ENCODE data around the gene B4GALNT3.

B4GALNT3 gene

DNA sequence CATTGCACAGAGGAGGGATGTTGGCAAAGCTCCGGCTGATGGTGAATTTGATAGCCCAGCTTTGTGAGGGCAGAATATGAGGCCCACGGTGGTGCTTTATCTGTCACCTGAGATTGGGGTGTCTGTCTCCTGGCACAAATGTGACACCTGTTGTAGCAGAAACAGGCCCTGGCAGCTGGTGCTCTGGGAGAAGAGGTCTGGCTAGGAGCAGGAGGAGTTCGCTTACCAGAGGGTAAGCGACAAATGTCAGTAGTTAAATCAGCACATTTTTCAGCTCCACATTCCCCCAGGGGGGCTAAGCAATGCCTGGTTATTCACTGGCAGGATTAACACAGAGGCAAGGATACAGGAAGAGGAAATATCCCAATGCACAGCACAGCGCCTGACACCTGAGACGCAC is 71.1 kb downstream of the B4GALNT3 start:
- H3K4me3 ChIP-seq (ENCODE audit: low read length), result no peak overlapping the region
- TF ChIP-seq, protein P1, sequence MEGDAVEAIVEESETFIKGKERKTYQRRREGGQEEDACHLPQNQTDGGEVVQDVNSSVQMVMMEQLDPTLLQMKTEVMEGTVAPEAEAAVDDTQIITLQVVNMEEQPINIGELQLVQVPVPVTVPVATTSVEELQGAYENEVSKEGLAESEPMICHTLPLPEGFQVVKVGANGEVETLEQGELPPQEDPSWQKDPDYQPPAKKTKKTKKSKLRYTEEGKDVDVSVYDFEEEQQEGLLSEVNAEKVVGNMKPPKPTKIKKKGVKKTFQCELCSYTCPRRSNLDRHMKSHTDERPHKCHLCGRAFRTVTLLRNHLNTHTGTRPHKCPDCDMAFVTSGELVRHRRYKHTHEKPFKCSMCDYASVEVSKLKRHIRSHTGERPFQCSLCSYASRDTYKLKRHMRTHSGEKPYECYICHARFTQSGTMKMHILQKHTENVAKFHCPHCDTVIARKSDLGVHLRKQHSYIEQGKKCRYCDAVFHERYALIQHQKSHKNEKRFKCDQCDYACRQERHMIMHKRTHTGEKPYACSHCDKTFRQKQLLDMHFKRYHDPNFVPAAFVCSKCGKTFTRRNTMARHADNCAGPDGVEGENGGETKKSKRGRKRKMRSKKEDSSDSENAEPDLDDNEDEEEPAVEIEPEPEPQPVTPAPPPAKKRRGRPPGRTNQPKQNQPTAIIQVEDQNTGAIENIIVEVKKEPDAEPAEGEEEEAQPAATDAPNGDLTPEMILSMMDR (conservative IDR thresholded peaks at IDR 0.05; ENCODE audit: low read depth, low read length), result no peak
- no peak for DNase-seq (ENCODE audit: low read depth)

DNA sequence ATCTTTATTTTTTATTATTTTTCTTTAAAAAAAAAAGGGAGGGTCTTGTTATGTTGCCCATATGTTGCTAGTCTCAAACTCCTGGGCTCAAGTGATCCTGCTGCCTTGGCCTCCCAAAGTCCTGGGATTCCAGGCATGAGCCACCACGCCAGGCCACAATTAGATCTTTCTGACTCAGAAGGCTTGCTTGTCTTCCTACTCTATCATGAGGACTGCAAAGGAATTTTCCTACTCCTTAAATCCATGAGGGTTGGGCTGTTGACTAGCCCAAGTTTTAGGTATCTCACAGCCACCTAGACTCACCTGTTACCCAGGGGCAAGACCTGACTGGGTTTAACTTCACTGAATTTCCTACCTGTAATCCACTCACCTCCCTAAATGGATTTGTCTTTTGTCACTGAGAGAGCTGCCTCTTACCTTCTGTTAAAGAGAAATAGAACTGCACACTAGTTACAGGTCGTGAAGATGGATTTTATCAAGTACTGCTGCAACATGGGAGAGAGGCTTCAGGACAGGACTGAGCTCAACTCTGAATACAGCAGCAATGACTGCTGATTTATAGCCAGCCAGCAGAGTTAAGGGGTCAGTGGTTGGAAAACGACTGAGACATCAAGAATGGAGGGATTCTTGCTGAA is 72.3 kb downstream of the B4GALNT3 start:
- TF ChIP-seq, protein P1 (conservative IDR thresholded peaks at IDR 0.05; ENCODE audit: low read depth, low read length), result no peak
- DNase-seq (ENCODE audit: low read depth), result no peak
- no peak overlapping the region for H3K4me3 ChIP-seq (ENCODE audit: low read length)

DNA sequence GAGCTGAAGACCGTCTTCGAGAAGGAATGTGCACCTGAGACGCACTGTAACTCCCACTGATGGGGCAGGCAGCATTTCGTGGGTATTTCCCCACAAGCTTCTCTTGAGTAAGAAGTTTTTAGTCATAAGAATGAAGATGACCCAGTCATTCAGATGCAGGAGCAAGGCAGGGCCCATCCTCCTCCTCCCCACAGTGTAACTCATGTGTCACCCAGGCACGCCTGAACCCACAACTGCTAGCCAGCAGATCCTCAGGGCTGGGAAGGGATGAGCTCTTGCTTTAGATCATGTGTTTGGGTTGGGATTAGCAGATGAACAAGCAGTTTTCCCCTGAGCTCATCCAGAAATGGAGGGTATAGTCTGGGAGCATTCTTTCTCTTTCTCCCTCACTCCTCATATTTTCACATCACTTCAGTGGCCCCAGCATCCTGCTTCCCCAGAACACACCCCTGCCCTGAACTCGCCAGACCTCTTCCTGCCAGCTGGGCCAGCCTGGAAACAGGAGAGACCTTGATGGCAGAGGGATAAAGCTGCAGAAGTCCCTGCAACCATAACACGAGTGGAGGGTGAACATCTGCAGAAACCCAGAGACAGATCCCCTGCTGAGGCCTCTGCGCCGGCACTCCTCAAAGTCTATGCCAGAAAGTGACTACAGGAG is 73.3 kb downstream of the B4GALNT3 start:
- H3K4me3 ChIP-seq (ENCODE audit: low read length), result no peak overlapping the region
- DNase-seq (ENCODE audit: low read depth), result no peak
- TF ChIP-seq, protein P1 (conservative IDR thresholded peaks at IDR 0.05; ENCODE audit: low read depth, low read length), result no peak

DNA sequence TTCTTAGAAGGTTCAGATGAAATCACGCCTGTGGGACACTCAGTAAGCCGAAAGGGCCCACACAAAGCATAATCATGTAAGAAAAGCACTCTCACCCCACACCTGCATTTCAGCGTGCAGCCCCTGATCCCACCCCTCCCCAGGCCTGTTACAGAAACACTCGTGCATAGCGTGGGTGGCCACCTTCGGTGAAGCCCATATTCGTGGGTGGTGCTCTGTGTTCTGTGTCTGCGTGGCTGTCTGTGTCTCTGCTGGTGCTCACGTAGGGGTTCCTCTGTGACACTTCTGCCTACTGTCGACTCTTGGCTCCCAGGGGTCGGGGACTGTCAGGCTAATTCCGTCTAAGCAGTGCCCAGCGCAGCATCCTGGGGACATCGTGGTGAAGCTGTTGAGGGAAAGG is 74.0 kb downstream of the B4GALNT3 start:
- H3K4me3 ChIP-seq (ENCODE audit: low read length), result no peak overlapping the region
- TF ChIP-seq, protein P1 (conservative IDR thresholded peaks at IDR 0.05; ENCODE audit: low read depth, low read length), result no peak
- no peak for DNase-seq (ENCODE audit: low read depth)

DNA sequence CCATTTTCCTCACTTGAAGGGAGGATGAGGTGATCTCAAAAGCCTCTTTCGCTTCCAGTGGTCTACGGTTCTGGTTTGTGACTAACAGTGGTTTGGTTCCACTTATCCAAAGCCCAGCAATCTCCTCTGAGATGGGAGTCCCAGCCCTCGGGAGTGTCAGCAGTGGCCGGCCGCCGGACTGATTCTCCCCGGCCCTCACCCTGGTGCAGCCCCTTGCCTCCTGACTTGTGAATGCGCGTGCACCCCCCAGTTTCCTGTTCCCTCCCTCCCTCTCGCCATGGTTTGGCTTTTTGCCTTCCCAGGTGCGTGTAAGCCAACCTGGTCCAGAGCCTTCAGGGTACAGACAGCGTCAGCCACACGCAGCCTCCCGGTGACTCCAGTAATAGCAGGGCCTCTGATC is 74.5 kb downstream of the B4GALNT3 start:
- no peak overlapping the region for H3K4me3 ChIP-seq (ENCODE audit: low read length)
- TF ChIP-seq, protein P1 (conservative IDR thresholded peaks at IDR 0.05; ENCODE audit: low read depth, low read length), result no peak
- DNase-seq (ENCODE audit: low read depth), result no peak

DNA sequence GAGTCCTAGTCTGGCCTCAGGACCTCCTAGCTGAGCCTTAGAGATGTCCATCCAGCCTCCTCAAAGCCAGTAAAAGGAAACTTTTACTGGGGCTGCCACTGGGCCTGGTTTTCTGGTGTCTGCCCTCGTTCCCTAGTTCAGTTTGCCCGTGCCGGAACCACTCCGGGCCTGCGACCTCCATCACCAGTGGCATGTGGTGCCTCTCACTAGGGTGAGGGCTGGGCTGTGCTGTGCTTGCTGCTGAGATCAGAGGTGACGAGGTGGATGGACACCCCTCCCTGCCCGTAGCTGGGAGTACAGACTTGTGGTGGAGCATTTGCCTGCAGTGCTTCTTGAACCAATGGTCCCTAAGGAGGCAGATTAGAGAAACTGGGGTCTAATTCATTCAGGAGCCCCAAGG is 75.7 kb downstream of the B4GALNT3 start:
- no peak overlapping the region for H3K4me3 ChIP-seq (ENCODE audit: low read length)
- DNase-seq (ENCODE audit: low read depth), result no peak
- TF ChIP-seq, protein P1 (conservative IDR thresholded peaks at IDR 0.05; ENCODE audit: low read depth, low read length), result no peak

DNA sequence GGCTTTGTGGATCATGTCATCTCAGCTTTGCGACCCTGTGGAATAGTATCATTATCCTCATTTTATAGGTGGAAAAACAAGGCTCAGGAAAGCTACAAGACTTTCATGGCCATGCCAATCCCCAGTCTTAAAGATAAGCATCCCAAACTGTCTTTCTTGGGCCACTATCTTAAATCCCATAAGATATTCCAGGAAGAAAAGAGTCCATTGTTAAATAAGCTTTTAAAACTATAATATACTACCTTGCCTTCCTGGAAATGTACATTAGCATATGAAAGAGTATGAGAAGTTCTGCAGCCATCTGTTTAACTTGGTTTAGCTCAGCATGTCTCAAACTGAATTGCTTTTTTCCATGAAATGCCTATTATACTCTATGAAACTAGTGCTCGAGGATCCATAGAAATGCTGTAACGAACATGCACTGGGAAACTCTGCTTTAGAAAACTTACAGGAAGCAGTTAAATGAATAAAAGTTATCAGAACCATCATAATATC is 77.1 kb downstream of the B4GALNT3 start:
- no peak for DNase-seq (ENCODE audit: low read depth)
- TF ChIP-seq, protein P1 (conservative IDR thresholded peaks at IDR 0.05; ENCODE audit: low read depth, low read length), result no peak
- no peak overlapping the region for H3K4me3 ChIP-seq (ENCODE audit: low read length)

All from retinal pigment epithelial cell (primary cell).